Left ventricle myocardium inferior (tissue), 1 donor: Measurements from ENCODE around the gene DGCR2. TPM values are rescaled to one million over a fixed set of nuclear protein-coding genes. Genes with fewer than 3 reads are reported as not detected.

Experiments
- DNase-seq: peaks from one replicate; pipeline ENCODE4 v3.0.0-alpha.2; 2020
- H3K27ac ChIP-seq: fragments of 200-600 bp; replicated peaks from 2 replicates; pipeline ENCODE4 v1.8.0; 2021
- H3K27me3 ChIP-seq: fragments of 200-600 bp; 2 replicates; pipeline ENCODE4 v1.8.0; 2021; ENCODE audit warnings: low read depth
- H3K36me3 ChIP-seq: fragments of 200-600 bp; 2 replicates; pipeline ENCODE4 v1.8.0; 2021
- H3K4me1 ChIP-seq: fragments of 200-600 bp; 2 replicates; pipeline ENCODE4 v1.8.0; 2021
- H3K4me3 ChIP-seq: fragments of 200-600 bp; 2 replicates; pipeline ENCODE4 v1.8.0; 2021; ENCODE audit warnings: mild to moderate bottlenecking, moderate library complexity
- H3K9me3 ChIP-seq: fragments of 200-600 bp; replicated peaks from 2 replicates; pipeline ENCODE4 v1.8.0; 2021
- CTCF ChIP-seq: fragments of 200-600 bp; IDR thresholded peaks from 2 replicates; pipeline ENCODE4 v1.8.0; 2021; ENCODE audit warnings: antibody characterized with exemption, mild to moderate bottlenecking, borderline replicate concordance
- intact Hi-C: fragments of 100-400 bp; cut with micrococcal nuclease; formaldehyde crosslinking; loops from one replicate; pipeline ENCODE4 v1.11.0; 2022
- total RNA-seq: library from RNA; stranded (reverse); fragmentation: NEBNext Ultra II Directional; extraction: Animal tissue kit (Norgen Biotek cat#: 25700); gene quantifications from one replicate; pipeline ENCODE4 v1.2.1, GENCODE V29; 2021
- donor health status: DM: no; HTN: yes; CAD: no; lungs with severe emphysema.

The DGCR2 gene
- total RNA-seq, 1 donor from 2014 or later: 33.0 TPM

- H3K27ac ChIP-seq: no peak overlapping the region
- peaks cover 73% of the 10 kb centered on the region for H3K4me1 ChIP-seq
- H3K27me3 ChIP-seq: no peaks in the 10 kb centered on the region
- no peaks in the 10 kb centered on the region for H3K9me3 ChIP-seq
- DNase-seq: no peak
- H3K36me3 ChIP-seq: no peaks in the 10 kb centered on the region
- H3K4me3 ChIP-seq: no peak overlapping the region
- intact Hi-C loops: no loop called here
- no peak for TF ChIP-seq CTCF
These were observed 14.5 kb downstream of the DGCR2 start for GRCh38 chr22:19107730-19108074.

- H3K27me3 ChIP-seq: no peaks in the 10 kb centered on the region
- peaks cover 73% of the 10 kb centered on the region for H3K4me1 ChIP-seq
- intact Hi-C loops: no loop called here
- H3K27ac ChIP-seq: no peak overlapping the region
- TF ChIP-seq CTCF: no peak
- H3K4me3 ChIP-seq: no peak overlapping the region
- H3K36me3 ChIP-seq: no peaks in the 10 kb centered on the region
- H3K9me3 ChIP-seq: no peaks in the 10 kb centered on the region
- no peak for DNase-seq
These were observed 15.1 kb downstream of the DGCR2 start for GRCh38 chr22:19106886-19107729.

- no peak overlapping the region for H3K4me3 ChIP-seq
- TF ChIP-seq CTCF: peak; percentile 32
- no peaks in the 10 kb centered on the region for H3K9me3 ChIP-seq
- peaks cover 72% of the 10 kb centered on the region for H3K4me1 ChIP-seq
- no peaks in the 10 kb centered on the region for H3K27me3 ChIP-seq
- no peak for DNase-seq
- H3K36me3 ChIP-seq: no peaks in the 10 kb centered on the region
- intact Hi-C loops: no loop called here
- H3K27ac ChIP-seq: no peak overlapping the region
These were observed 16.1 kb downstream of the DGCR2 start for GRCh38 chr22:19105867-19106802.

- intact Hi-C loops: no loop called here
- H3K27ac ChIP-seq: no peak overlapping the region
These were observed 16.8 kb downstream of the DGCR2 start for GRCh38 chr22:19105456-19105855.

More at GRCh38 chr22:19105456-19105855, 16.8 kb downstream of the DGCR2 start:
- Histone ChIP-seq H3K9me3 (no peaks in the 10 kb centered on the region), H3K27me3 (no peaks in the 10 kb centered on the region), H3K4me1 (peaks cover 65% of the 10 kb centered on the region), H3K4me3 (no peak overlapping the region), H3K36me3 (no peaks in the 10 kb centered on the region)
- TF ChIP-seq CTCF: no peak
- no peak for DNase-seq
